Stimulated activated CD4-positive, alpha-beta T cell treated with anti-CD3 and anti-CD28 coated beads, Interleukin-4, amount 100 ng/mL, for 4 hours (primary cell): ENCODE data around the gene FRMPD1.
"Not testable (repeated sequence)": the region's sequence is repeated elsewhere in the genome, so short reads cannot be mapped to it uniquely, and the experiment has no call there.

Source experiments
- DNase-seq, 2 experiments: peaks; one replicate each; pipeline ENCODE4 v3.0.0-alpha.2; 2020

The FRMPD1 gene, protein sequence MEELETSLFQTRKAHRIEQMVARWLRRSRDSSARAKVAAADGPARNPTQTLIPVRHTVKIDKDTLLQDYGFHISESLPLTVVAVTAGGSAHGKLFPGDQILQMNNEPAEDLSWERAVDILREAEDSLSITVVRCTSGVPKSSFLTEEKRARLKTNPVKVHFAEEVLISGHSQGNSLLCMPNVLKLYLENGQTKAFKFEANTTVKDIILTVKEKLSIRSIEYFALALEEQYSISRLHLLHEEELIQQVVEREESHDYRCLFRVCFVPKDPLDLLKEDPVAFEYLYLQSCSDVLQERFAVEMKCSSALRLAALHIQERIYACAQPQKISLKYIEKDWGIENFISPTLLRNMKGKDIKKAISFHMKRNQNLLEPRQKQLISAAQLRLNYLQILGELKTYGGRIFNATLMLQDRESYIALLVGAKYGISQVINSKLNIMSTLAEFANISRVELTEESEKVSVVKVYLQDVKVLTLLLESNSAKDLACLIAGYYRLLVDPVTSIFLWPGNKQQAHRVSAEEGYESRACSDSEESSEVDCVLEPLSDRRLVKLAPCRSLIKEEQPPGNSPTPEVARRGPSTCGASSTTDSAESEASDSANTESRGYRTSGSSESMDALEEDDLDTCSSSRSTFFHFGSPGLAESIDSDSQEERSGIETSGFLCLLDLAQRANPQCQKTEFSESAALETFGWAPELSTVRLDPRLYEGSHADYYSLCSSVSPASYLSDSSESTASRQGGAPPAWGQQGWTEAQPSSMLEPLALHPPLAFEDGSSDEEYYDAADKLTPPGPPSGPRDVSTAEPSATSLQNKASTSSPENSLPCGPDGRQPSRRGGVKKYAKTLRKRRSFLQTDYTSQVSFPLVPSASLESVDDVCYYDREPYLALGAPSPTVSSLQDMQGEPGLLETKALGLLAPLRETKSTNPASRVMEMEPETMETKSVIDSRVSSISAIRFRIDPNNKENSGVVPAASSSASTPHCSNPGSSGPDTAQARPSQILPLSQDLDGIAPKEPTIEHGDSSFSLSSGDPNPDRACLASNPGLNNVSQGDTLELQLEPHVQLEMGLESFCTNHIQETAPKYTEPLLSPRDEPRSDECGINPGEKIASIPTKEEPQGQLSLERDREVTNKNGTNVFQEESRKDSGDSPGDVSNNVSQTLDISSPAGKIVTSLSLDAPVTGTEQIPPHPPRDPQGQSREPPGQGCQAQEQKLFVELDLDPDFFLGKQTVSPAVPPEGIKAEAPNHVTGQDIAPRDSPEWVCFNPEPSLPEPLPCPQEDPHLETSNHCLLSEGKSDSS (N-terminal part only)

DNA sequence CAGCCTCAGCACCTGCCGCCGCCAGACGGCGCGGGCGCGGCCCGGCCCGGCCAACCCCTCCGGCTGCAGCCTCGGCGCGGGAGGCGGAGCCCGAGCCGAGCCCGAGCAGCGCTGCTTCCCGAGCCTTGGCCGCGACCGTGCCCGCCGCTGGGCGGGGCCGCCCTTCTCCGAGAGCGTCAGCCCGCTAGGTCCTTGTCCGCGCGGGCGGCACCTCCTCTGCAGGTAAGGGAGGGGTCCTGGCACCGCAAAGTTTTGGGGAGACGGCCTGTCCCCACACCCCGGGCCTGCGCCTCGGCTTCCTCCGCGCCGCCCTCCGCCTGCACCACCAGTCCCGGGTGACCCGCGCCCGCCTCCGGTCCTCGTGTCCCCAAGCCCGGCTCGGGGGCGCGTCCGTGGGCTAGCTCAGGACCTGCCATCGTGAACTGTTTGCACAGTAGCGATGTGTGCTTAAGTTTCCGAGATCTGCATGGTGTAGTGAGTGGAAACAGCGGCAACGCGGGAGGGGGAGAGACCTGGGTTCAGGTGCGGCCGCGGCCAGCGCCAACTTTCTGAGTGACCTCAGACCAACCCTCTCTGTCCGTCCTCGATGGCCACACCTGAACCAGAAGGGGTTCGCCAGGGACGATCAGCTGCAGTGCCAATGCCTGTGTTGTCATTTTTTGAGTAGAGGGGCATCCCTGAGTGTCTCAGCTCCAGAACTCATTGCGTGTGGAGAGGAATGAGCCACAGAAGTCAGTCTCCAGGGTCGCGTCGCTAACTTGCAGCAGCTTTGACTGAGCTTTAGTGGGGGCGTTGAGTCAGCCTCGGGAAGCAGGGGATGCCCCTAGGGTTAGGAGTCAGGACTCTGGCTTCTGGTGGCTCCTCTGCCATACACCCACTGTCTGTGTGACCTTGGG lies at the start of gene FRMPD1:
FRMPD1 (plus strand) TSS at position 82 of the 896 bp plus-strand sequence. CDS start 41,688 bp downstream, outside the sequence.
- DNase-seq = peak; percentile 41 to 62

DNA sequence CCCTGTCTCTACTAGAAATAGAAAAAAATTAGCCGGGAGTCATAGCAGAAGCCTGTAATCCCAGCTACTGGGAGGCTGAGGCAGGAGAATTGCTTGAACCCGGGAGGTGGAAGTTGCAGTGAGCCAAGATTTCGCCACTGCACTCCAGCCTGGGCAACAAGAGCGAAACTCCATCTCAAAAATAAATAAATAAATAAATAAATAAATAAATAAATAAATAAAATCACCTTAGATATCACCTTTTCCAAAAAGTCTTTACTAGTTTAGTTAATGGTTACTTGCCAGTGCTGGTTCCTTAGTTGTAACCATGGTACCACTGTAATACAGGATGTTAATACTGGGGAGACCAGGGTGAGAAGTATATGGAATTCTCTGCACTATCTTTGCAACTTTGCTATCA lies 48.7 kb upstream of the FRMPD1 start:
- DNase-seq = not testable (repeated sequence)

DNA sequence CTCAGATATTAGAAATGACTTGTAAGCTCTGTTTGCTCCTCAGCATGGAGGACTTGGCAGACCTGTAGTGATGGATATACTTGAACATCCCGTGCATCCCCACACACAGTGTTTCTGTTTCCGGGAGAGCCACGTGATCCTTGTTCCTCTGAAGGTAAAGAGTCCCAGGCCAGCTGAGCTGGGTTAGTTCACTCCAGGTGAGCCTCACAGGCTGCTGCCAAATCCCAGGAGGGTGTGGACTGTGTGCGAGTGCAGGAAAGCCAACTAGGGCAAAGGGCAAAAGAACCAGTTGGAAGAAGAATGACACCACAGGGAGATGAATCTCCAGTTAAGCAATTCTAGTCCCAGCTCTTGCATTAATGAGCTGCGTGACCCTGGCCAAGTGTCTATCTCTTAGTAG lies 47.9 kb upstream of the FRMPD1 start:
- DNase-seq = no peak

DNA sequence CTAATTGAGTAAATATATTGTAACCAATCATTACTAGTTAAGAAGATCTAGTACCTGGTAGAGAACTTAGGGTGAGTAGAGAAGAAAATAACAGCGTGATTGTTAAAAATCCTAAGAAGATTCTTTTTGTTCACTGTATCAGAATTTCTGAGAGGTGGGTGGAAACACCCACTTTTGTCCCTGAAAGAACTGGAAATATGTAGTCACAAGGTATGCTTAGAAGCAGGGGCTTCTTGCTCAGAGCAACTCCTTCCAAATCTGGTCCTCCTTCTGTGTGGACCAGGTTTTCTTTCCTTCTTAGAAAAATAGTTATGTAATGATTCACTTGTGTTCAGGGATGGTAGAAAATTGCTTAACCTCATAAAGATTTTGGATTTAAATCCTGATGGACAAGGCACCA lies 46.5 kb upstream of the FRMPD1 start:
- DNase-seq = no peak

DNA sequence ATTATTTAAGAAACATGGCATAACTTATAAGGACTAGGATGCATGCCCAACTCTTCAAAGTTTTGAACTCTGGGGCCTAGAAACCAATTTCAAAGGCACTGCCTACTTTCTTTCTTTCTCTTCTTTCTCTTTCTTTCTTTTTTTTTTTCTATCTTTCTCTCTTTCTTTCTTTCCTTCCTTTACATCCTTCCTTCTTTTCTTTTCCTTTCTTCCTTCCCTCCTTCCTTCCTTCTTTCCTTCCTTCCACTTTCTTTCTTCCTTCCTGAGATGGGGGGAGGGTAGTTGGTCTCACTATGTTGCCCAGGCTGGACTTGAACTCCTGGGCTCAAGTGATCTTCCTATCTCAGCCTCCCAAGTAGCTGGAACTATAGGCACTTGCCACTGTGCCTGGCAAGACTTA lies 42.5 kb upstream of the FRMPD1 start:
- DNase-seq = no peak

DNA sequence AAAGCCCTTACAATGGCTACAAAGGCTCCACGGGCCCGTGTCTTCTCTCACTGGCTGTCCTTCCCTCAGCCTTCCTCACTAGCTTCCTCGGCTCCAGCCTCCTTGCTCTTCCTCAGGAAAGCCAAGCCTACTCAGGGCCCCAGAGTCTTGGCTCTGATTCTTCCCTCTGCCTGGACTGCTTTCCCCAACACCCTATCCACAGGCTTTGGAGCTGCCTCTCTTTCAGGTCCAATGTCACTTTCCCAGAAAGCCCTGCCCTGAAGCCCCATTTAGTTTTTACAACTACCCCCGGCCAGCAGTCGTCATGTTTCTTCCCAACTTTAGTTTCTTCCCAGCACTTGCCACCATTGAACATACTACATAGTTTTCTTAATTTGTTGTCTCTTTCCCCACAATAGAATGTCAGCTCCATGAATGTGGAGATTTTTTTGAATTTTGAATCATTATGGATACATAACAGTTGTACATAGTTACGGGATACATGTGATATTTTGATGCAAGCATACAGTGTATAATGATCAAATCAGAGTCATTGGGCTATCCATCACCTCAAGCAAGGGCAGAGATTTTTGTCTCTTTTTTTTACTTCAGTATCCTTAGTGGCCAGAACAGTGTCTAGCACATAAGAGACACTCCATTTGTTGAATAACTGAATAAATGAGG lies 40.9 kb upstream of the FRMPD1 start:
- no peak for DNase-seq

DNA sequence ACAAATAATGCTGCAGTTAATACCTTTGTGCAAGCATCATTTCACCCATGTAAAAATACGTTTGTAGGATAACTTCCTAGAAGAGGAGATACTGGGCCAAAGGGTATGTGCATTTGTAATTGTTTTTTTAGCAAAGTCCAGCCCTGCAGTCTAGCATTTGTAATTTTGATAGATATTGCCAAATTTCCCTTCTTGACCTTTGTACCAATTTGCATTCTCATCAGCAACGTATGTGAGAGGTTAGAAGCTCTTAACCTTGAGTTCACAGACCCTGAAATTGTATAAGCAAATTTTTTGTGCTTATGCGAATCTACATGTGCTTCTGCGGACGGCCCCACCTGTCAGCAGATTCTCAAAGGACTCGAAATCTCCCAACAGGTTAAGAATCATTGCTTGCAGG lies 39.7 kb upstream of the FRMPD1 start:
- DNase-seq = no peak

DNA sequence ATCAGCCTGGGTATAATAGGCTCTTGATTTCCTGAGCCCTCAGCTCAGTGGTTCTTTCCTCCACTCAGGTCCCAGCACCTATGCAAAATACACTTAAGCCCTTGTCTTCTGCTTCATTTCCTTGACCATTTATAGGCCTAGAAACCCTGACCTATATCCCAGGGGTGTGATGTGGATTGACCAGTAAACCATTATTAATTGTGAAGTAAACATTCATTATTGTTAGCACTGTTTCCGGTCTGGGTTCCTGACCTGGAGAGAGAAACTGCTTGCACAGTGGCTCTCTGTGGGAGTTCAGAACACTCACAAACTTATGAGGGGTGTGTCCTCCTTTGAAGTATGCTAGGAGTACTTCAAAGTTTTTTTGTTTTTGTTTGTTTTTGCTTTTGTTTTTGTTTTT lies 38.8 kb upstream of the FRMPD1 start:
- DNase-seq = no peak

DNA sequence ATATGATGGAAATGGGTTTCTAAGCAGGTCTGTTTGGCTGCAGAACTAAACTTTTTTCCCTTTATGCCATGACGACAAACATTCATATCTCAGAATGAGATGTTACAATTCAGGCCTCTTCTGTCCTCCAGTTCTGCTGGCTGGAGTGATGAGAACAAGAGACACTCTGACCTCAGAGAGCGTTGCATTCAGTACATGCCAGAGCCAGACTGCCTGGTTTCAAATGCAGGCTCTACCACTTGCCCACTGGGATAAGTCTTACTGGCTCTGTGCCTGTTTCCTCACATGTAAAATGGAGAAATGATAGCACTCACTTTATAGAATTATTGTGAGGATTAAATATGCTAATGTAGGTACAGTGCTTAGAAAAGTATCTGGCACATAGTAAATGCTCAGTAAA lies 33.6 kb upstream of the FRMPD1 start:
- no peak for DNase-seq

DNA sequence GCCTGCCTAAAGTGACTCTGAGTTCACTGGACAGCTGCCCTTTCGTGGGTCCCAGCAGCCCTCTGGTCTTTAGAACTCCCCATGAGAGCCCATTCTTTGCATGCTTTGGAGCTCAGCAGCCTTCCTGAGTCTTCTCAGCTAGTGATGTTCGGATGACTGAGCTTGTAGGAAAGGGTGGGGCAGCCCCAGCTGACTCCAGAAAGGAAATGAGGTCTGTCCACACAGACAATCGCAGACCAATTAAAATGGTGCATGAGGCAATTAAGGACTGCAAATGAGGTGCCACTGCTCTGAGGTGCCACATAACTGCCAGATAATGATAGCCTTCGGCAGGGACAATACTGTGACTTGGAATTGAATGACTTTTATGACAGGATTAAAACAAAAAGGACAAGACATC lies 32.9 kb upstream of the FRMPD1 start:
- DNase-seq = no peak

DNA sequence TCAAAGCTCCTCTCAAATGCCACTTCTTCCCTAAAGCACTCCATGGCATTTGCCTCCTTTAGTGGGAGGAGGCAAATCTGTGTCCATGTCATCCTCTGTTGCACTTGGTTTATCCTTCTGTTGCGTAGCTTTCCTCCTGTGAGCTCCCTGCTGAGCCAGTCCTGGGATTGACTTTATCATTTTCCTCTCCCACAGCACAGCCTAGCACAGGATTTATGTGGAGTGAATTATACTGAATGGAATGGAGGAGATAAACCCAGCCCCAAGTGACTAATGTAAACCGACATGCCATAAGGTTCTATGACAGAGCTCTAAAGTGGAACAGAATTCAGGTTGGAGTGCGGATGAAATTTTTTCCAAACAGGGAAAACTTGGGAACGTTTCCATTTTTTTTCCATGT lies 31.9 kb upstream of the FRMPD1 start:
- no peak for DNase-seq

DNA sequence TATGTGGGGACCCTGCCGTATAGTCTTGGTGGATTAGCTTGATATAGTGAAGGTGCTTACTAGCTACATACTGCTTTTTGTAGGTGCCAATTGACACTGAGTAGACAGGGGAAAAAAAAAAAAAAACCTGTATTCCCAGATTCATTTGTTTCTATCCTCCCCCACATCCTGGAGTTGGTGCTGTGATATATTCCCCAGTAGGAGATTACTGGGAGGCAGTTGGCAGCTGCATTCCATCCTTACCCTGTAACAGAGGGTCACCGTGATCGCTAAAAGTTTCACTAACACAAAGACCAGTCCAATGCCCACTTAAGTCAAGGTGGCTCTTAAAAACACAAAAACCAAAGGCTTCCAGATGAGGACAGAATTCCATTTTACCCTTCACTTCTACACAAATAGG lies 30.9 kb upstream of the FRMPD1 start:
- no peak for DNase-seq

DNA sequence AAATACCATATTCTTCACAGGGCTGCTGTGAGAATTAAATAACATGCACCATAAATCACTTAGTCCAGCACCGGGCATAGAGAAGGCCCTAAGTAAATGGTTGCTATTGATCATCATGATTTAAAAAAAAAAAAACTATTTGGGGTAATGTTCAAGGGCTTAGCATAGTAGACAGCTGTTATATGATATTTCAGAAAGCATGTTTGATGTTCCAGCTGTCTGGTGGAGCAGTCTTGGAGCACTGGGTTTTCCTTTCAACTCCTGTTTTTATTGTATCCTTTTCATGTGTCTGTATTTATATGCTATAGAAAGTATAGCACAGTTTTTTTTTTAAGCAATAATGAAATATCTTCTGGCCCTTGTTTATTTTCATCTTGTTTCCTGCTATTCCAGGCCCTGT lies 30.4 kb upstream of the FRMPD1 start:
- no peak for DNase-seq

DNA sequence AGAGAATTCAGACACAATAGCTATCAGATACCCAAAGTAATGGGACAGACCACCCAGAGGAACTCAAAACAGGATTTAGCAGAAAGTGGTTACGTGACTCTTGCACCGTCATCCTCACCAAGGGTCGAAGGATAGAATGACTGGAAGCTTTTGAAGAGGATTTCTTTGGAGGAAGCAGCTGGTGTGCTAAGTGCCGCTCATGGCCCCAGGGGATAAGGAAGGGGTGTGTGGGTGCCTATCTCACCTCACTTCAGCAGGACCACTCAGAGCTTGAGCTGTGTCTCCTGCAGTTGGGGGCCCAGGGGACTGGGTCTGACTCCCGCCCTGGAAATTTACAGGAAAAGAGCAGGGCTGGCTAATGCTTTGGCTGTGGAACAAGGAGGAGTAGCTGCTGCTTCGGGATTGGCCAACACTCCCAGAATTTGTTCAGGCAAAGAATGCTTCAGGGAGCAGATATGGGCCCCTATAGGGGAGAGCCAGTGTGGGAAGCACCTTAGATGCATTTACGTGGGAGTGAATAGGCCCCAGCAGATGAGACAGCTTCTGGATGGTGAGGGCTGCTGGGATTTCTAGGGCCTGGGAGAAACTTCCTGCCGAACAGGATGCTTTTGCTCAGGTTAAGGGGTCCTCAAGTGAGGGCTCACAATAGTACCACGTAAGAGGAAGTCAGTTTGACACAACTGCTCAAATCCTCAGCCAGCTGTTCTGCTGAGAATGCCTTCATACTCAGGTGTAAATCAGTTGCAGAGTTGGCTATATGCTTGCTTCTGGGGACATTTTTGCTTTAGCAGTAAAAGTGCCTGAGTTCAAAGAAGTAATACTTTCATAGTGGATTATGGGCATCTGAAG lies 29.3 kb upstream of the FRMPD1 start:
- DNase-seq = no peak

DNA sequence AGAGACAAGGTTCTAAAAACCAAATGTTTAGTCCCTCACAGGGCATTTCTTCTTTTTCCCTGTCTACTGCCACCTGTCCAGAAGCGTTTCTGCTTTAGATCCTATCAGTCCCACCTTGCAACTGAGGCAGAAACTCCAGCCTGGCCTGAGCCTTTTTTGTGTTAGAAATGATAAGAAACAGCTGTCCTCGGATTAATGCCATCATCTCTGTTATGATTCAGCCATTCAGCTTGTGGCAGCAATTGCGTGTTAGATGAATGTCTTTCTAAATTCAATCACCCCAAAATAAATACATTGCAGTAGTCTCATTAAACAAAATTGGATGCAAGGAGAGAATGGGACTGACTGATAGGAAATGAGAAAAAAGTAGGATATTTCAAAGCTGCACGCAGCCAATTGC lies 28.3 kb upstream of the FRMPD1 start:
- DNase-seq = no peak

DNA sequence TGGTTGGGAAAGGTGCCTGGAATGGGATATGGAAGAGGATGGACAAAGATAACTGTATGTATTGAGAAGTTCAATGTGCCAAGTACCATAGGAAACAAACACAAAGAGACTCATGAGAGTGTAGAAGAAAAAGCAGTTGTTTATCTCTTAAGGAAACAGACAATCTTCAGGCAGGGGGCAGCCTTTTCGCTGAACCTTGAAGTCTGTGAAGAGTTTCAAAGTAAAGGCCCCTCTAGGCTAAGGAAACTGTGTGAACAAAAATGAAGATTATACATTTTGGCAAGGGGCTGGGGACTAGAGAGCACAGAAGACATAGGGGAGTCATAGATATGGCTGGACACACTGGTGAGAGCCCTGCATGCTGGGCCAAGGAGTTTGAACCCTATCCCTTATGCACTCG lies 27.5 kb upstream of the FRMPD1 start:
- DNase-seq = no peak

DNA sequence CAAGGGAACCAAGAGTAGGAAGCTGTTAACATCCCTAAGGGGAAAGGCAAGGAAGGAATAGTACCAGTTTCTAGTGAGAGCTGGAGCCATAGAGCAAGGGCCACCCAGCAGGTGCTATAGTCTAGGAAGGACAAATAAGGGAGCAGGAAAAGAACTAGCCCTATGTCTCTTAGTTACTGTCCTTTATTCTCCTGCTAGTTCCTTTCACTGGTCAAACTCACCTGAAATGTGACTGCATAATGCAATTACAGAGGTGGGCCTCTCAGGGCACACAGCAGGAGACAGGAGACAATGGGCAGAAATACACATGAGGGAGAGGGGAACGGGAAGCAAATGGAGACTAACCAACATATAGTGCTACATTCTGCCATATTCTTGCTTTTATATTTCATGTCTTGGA lies 26.7 kb upstream of the FRMPD1 start:
- DNase-seq = no peak

DNA sequence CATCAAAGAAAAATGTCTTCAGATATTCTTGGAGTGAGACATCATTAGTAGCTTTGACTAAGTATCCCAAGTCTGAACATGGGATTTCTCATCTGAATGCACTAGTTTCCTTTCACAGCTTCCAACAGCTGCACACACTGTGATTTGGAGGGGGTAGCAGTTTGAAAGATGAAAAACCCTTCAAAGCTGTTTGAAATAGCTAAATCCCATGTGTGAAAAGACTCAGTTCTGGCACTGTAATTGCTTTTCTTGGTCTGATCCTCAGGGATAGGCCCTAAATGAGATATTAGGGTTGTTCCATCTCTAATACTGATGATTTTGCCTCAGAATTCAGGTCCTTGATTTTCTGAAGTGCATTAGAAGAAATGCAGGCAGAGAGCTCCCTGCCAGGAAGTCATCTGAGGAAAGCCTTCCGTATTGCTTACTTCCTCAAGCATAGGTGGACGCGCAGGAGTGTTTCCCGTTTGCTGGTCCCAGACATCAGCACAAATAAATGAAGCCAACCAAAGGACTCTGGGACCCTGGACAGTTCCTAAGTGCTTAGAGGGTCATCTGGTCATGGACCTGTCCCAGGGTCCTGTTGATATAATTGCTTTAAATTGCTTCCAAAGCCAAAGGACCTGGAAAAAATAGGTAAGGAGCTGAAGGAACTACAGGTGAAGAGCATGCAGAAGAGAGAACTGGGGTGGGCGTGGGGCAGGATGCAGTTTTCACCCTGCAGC lies 25.6 kb upstream of the FRMPD1 start:
- no peak for DNase-seq

DNA sequence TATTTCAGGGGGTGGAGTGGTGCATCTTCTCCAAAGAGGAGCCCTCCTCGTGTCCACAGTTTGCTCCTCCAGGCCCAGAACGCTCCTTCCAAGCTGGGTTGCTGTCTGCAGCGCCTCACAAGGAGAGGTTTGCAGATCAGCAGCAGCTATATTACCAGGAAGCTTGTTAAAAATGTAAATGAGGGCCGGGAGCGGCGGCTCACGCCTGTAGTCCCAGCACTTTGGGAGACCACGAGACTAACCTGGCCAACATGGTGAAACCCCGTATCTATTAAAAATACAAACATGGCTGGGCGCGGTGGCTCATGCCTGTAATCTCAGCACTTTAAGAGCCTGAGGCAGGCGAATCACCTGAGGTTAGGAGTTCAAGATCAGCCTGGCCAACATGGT lies 25.0 kb upstream of the FRMPD1 start:
- DNase-seq = no peak

DNA sequence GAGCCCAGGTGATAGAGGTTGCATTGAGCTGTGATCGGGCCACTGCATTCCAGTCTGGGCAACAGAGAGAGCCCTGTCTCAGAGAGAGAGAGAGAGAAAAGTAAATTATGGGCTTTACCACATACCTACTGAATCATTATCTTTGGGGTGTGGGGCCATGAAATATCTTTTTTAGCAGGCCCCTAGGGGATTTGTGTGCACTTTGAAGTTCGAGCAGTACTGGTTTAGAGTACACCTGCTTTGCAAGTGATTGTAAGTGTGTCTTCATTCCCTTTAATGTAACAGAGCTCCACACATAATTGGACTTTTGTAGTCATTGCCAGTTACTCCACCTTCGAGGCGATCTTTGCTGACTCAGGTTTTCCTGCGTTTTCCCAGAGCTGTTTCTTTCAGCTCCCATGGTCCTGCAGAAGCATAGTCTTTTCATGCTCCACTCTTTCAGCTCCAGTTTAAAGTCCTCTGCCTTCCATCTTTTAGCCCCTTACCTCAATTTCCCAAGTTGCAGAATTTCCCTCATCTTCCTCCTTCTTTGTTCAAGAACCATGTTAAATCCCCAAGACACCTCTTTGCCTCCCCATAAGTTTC lies 24.0 kb upstream of the FRMPD1 start:
- no peak for DNase-seq
